SU-DHL-6 (cell line): Measurements from ENCODE around the gene COL4A1.

Source experiments
- EZH2phosphoT487 ChIP-seq: fragments of 200-600 bp; sonication (generic), shearing (Covaris generic); conservative IDR thresholded peaks from 2 replicates; pipeline ENCODE4 v1.6.1; 2018; ENCODE audit warnings: mild to moderate bottlenecking, antibody characterized with exemption, low read length, moderate library complexity, mixed read lengths
- TF ChIP-seq, protein P1 (sequence below): fragments of 200-600 bp; sonication (generic); IDR thresholded peaks from one replicate; pipeline ENCODE4 v1.5.1; 2017; ENCODE audit warnings: antibody characterized with exemption, mild to moderate bottlenecking, low read length, moderate library complexity; ENCODE audit not compliant: insufficient read depth, poor library complexity, severe bottlenecking

- TF ChIP-seq, protein P1, sequence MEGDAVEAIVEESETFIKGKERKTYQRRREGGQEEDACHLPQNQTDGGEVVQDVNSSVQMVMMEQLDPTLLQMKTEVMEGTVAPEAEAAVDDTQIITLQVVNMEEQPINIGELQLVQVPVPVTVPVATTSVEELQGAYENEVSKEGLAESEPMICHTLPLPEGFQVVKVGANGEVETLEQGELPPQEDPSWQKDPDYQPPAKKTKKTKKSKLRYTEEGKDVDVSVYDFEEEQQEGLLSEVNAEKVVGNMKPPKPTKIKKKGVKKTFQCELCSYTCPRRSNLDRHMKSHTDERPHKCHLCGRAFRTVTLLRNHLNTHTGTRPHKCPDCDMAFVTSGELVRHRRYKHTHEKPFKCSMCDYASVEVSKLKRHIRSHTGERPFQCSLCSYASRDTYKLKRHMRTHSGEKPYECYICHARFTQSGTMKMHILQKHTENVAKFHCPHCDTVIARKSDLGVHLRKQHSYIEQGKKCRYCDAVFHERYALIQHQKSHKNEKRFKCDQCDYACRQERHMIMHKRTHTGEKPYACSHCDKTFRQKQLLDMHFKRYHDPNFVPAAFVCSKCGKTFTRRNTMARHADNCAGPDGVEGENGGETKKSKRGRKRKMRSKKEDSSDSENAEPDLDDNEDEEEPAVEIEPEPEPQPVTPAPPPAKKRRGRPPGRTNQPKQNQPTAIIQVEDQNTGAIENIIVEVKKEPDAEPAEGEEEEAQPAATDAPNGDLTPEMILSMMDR = no peak
- no peak for TF ChIP-seq EZH2phosphoT487
Measured at GRCh38 chr13:110227416-110227815, 79.5 kb downstream of the COL4A1 start.
